ENCODE results near the gene ARMCX4.
A peak's percentile ranks its signal among the peaks of the same experiment; 100 is the strongest.
"Not testable (repeated sequence)": the region's sequence is repeated elsewhere in the genome, so short reads cannot be mapped to it uniquely, and the experiment has no call there.

ARMCX4 gene

GRCh38 chrX:101485212-101485949 is at the start of gene ARMCX4:
Gene ARMCX4 (plus strand): TSS chrX:101485456. CDS start chrX:101488590, 3,134 bp downstream.
- DNase-seq = no peak

- no peak for DNase-seq
These were observed 43.2 kb upstream of the ARMCX4 start for GRCh38 chrX:101442085-101442484.

- no peak for DNase-seq
These were observed 36.0 kb upstream of the ARMCX4 start for GRCh38 chrX:101449279-101449678.

- DNase-seq = no peak
These were observed 35.2 kb upstream of the ARMCX4 start for GRCh38 chrX:101450085-101450484.

GRCh38 chrX:101450961-101451360 is 34.3 kb upstream of the ARMCX4 start:
- no peak for DNase-seq

- DNase-seq = peak in 1 of 2 donors; percentile 31
These were observed 33.2 kb upstream of the ARMCX4 start for GRCh38 chrX:101452056-101452455.

- no peak for DNase-seq
These were observed 24.6 kb upstream of the ARMCX4 start for GRCh38 chrX:101460669-101461068.

GRCh38 chrX:101462892-101463291 is 22.4 kb upstream of the ARMCX4 start:
- DNase-seq = no peak

GRCh38 chrX:101478366-101478765 is 6.9 kb upstream of the ARMCX4 start:
- no peak for DNase-seq

- DNase-seq = no peak
These were observed 3.0 kb upstream of the ARMCX4 start for GRCh38 chrX:101482296-101482695.

GRCh38 chrX:101483705-101484104 is 1.6 kb upstream of the ARMCX4 start:
- no peak for DNase-seq

- DNase-seq = no peak
These were observed 1.1 kb upstream of the ARMCX4 start for GRCh38 chrX:101484135-101484534.

- no peak for DNase-seq
These were observed 3.5 kb downstream of the ARMCX4 start for GRCh38 chrX:101488796-101489195.

- no peak for DNase-seq
These were observed 6.7 kb downstream of the ARMCX4 start for GRCh38 chrX:101491943-101492342.

- no peak for DNase-seq
These were observed 8.0 kb downstream of the ARMCX4 start for GRCh38 chrX:101493225-101493624.

- not testable (repeated sequence) for DNase-seq
These were observed 17.7 kb downstream of the ARMCX4 start for GRCh38 chrX:101502929-101503328.

- DNase-seq = no peak
These were observed 22.1 kb downstream of the ARMCX4 start for GRCh38 chrX:101507372-101507771.

GRCh38 chrX:101507986-101508385 is 22.7 kb downstream of the ARMCX4 start:
- no peak for DNase-seq

GRCh38 chrX:101530944-101531343 is 45.7 kb downstream of the ARMCX4 start:
- DNase-seq = no peak
